ENCODE results near the gene TMEM263.

DNA sequence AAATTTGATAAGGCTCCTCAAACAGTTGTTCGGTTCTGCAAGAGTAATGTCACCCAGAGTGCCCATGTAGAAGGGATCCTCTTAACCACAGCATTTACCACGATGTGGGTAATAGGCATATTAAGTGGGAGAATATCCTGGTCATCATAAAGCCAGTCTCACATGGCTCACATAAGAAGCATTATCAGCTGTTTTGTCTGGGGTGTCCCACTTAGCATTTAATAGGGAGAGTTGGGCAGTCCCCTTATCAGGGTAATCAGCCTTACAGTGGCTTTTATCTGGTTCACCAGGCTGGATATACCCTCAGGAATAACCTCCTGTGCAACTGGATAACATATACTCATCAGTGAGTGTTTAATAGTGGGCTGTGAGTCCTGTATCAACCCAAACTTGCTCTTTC, 12.9 kb upstream of the TMEM263 start:
- TF ChIP-seq, protein P1, sequence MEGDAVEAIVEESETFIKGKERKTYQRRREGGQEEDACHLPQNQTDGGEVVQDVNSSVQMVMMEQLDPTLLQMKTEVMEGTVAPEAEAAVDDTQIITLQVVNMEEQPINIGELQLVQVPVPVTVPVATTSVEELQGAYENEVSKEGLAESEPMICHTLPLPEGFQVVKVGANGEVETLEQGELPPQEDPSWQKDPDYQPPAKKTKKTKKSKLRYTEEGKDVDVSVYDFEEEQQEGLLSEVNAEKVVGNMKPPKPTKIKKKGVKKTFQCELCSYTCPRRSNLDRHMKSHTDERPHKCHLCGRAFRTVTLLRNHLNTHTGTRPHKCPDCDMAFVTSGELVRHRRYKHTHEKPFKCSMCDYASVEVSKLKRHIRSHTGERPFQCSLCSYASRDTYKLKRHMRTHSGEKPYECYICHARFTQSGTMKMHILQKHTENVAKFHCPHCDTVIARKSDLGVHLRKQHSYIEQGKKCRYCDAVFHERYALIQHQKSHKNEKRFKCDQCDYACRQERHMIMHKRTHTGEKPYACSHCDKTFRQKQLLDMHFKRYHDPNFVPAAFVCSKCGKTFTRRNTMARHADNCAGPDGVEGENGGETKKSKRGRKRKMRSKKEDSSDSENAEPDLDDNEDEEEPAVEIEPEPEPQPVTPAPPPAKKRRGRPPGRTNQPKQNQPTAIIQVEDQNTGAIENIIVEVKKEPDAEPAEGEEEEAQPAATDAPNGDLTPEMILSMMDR (IDR thresholded peaks at IDR 0.05): no peak
- no peak for TF ChIP-seq POLR2A (IDR thresholded peaks at IDR 0.05)

Data from right lobe of liver (tissue), 4 donors.